NOMO-1 (cell line): ENCODE measurements around the gene SLC1A1.
"Not testable (repeated sequence)": the region's sequence is repeated elsewhere in the genome, so short reads cannot be mapped to it uniquely, and the experiment has no call there.

Source experiments
- DNase-seq, 2 experiments: peaks; one replicate each; lab custom pipeline; 2025; ENCODE audit not compliant: unreplicated experiment in 2 of 2; lab: John Stamatoyannopoulos, UW

Gene SLC1A1

DNA sequence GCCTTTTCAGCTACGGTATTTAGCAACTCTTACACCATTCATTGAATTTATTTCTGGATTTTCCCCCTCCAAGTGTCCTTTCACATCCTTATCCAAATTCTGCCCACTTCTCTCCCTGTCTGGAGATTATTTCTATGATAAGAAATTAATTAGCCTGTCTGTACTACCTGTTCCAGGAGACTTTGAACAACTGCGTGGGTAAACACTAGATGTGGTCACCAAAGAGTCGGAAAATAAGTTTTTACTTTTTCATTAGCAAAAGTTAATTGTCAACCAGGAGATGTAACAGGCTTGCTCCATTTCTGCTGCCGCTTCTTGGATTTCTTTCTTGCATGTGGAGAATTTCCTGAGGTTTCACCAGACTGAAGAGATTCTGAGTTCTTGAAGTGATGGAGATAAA is 14.0 kb downstream of the SLC1A1 start:
- DNase-seq, result no peak

DNA sequence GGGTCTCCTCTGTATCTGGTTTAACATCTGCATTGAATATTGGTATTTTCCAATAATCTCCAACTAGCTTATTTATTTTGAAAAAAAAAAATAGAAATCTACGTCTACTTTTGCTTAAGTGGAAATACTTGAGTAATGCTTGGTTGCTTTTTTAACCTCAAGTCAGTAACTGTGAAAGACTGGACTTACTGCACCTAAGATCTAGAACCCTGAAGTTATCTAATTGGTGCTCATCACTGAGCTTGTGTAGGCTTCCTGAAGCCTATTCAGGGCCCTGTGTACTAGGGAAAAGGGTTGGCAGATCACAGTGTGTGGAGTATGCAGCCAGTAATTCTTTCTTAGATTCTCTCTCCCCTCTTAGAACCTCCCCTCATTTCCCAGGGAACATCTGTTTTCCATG is 16.2 kb downstream of the SLC1A1 start:
- DNase-seq, result no peak

DNA sequence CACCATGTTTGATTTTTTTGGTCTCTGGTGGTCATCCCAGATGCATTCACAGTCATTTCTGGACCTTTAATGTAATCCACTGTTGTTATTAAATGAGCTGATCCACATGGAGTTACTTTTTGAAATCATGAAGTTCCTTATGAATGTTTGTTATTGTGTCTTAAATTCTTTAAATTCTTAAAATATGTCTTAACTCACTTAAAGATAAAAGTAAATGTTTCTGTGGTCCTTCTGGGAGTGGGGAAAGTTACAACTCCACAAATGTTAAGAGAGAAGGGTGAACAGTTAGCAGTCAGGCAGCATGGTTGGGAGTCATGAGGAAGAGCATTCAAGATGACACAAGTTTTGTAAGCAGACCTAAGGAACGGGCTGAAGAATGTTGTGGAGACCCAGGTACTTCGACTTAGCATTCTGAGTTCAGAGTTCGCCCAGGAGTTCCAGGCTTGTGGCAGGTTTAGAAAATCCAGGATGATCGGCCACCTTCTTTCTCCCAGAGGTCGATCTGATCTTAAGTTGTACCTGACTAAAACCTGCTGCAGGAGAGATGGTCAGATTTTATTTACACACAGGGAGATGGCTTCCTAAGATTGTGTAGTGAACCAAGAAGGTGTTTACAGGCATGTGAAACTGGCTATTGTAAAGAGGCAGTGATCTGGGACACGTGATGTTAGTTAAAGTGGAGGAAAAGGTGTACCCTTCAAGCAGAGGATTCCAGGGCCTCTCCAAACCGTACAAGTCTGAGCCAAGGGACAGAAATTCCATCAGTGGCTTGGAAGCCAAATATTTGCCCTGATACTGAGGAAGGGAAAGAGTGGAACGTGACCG is 17.2 kb downstream of the SLC1A1 start:
- DNase-seq, result no peak

DNA sequence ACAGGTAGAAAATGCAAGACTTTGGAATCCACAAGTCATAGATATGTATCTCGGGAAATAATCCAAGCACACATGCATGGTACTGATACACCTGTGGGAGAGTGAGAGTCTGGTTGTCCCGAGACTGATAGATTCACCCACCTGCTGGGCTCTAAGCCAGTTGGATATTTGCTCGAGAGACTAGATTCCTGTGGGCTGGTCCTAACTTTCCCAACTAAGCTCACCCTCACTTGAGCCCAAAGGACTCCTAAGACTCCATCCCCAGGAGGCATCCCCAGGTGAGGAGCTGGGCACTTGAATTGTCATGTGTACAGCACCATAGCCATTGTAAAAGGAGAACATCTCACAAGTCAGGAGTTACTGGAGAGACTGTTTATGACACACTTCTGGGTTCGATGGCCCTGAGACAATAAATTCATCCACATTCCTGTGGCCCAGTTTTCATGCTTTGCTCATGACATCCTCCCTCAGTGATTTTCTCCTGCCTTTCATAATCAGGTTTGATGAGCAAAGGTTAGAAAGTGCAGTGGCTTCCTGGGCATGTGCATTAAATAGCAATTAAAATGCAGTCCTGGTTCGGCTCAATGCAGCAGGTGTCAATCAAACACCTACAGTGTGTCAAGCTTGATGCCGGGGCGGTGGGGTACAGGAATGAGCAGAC is 18.1 kb downstream of the SLC1A1 start:
- no peak for DNase-seq

DNA sequence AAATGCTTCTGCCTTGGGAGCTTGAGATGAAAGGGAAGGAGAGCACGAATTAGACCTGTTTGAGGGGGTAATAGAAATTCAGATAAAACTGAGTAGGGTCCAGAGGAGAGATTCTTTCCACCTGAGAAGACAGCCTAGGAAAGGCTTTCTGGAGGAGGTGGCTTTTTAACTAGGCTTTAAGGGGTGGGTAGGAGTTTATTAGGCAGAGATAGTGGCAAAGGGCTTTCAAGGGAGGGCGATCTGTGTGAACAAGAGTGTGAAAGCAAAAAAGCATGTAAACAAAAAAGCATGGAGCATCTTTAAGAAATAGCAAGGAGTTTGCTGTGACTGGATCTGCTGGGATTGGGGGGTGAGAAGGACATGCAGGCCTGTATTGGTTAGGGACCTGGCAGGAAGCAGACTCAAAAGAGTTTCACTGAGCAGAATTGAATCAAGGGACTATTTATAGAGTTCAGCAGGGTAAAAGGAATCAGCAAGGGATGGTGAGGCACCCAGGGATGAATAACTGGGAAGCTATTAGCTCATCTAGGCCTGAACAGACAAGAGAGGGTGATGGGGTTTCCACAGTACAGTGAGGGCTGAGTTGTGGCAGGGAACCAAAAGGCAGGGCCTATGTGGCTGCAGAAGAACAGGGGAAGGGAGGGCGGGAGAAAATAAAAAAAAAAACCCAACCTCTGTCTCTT is 18.8 kb downstream of the SLC1A1 start:
- DNase-seq, result no peak

DNA sequence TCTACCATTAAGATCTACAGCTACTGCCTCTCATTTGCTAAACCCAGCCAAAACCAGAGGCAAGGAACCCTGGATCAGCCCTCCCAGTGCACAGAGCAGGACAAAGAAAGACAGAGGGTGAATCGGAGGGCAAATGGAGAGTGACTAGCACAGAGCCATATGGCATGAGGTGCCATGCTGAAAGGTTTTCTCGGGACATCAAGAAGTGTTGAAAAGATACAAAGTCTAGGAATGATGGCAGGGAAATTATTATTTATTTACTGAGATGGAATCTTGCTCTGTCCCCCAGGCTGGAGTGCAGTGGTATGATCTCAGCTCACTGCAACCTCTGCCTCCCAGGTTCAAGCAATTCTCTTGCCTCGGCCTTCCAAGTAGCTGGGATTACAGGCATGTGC is 19.3 kb downstream of the SLC1A1 start:
- no peak for DNase-seq

DNA sequence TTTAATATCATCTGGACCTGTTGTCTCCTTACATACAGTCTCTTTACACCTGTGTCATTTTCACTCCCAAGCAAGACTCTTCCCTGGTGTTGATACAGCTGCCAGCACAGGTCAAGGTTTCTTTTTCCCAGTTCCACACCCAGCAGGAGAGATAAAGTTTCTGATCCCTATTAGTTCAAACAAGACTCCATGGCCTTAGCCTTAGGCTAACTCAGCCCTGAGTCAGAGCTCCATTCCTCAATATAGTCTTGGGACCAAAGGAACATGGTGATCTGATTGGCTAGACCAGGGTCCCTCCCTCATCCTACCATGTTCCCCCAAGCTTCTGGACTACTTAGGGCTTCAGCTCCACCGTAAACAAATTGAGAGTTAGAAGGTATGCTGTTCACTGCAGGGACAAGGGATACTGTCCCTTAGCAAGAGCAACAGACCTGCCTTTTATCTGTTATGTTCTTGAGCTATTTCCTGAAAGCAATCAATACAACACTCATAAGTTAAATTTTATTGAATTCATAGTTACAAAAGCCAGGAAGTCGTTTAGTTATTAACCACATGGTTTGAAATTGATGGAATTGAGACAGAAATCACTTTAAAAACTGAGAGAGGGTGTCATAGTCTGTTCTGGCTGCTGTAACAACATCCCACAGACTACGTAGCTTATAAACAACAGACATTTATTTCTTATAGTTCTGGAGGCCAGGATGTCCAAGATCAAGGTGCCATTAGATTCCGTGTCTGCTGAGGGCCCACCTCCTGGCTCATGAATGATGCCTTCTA is 20.5 kb downstream of the SLC1A1 start:
- no peak for DNase-seq

DNA sequence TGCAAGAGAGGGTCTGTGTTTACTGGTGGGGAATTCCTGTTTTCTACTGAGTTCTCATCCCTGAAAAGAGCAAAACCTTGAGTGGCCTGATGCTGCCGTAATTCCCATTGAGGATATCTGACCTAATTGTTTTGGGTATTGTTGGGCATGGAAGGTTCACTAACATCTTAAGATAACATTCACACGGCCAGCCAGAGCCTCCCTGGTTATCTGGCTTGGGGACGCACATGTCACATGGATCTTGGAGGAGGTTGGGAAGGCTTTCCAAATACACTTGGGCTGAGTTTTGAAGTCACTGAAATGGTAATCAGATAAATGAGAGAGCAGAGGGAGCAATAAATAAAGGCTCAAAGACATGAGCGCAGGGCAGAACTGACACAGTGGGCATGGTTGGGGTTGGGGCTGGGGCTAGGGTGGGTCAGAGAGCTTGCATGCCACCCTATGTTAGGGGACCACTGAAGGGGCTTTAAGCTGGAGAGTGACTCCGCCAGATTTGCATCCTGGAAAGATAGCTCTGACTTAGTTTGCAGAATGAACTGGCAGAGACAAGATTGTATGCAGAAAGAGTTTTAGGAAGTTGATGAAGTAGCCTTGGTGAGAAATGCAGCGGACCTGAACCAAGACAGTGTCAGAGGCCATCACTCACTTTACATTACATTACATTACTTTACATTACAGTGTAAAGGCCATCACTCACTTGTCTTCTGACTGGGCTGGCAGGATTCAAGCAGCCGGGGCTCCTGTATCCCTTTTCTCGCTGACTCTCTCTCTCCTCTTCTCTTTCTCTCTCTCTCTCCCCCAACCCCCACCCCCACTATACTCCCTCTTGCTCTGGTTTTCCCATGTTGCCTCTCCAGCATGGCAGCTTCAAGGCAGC is 24.2 kb downstream of the SLC1A1 start:
- DNase-seq, result no peak

DNA sequence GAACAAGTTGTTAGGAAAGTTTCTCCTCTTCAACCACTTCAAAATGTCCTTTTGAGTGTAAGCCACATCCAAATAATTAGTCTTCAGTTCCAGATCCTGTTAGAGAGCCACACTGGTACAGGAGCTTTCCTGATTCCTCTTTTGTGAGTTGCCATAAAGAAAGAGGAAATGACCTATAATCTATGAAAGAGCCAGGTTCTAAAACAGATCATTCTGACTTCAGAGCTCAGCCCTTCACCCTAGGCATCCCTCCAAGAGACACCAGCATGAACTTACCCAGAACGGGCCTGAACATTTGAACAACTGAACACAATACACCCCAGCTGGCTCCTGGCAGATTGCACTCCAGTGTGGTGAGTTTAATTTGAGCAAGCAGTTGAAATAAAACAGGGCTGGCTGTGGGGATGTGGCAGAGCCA is 25.7 kb downstream of the SLC1A1 start:
- peak in 1 of 2 experiments; percentile 66 for DNase-seq

DNA sequence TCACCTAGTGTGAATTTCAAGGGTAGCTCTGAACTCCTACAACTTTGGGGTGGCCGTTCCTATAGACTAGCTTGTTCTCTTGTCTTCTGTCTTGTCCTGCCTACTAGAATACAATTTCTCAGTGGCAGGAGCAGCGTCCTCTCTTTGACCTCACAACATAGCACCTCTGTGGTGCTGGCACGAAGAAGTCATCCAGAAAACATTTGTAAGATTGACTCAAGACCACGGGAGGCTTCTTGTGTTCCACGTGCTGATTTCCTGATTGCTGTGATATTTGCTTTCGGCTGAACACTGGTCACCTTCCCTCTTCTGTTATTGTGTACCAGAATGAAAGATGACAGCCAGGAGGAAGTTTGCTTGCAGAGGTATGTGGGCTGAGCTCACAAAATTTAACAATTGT is 27.0 kb downstream of the SLC1A1 start:
- DNase-seq, result no peak

DNA sequence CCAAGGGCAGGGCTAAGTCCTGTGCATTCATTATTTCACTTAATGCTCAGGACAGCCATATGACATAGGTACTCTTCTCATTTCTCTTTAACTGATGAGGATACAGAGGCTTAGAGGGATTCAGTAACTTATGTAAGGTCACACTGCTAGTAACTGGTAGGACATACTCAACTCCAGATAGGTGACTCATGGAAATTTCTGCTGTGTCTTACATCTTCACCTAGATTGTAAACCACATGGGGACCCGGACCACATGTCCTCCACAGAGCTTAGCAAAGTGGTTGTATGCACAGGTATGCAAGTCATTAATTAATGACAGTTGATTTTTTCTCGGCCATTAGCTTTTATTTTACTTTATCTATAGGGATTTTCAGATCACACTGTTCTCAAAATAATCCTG is 29.3 kb downstream of the SLC1A1 start:
- DNase-seq, result no peak

DNA sequence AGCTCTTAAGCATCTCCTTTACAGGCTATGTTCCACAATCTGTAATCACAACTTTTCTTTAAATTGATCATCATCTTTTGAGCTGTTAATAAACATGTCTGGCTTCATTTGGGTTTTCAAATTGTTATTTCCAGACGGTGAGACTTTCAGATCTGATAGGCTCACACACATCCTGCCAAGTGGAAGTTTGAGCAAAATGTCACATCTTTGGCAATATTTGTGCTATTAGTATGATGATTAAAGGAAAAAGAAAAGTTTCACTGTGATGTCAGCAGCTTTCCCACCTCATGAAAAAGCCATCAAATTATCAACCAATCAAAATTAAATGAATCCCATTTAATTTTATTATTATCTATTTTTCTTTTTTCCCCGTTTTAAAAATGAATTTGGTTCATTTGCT is 29.8 kb downstream of the SLC1A1 start:
- DNase-seq, result no peak

DNA sequence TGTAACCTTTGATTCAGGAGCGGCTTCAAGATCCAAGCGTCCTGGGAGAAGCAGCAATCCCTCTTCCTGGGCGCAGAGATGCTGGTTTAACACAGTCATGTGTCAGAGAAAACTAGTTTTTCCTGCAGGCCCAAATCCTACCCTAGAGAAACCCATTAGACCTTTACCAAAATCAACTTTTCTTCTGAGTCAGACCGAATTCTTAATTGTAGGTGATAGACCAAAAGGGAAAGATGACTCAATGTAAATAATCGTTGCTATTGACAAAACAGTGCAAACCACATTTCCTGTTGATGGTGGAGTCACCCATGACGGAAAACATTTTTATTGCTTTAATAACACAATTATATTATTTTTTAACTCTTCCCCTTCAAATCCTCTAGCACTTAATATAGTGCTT is 40.1 kb downstream of the SLC1A1 start:
- DNase-seq, result no peak

DNA sequence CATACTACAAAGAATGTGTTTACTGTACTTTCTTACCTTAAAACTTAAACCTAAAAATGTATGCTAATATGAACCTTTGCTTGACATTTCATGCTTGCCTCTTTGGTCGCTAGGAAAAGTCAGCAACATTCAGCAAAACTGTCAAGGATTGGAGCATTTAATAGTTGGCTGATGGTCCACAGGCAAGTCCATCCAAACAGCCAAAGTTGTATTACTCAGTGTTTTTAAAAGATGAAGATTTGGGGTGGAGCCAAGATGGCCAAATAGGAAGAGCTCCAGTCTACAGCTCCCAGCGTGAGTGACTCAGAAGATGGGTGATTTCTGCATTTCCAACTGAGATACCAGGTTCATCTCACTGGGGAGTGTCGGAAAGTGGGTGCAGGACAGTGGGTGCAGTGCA is 40.6 kb downstream of the SLC1A1 start:
- DNase-seq, result not testable (repeated sequence)

DNA sequence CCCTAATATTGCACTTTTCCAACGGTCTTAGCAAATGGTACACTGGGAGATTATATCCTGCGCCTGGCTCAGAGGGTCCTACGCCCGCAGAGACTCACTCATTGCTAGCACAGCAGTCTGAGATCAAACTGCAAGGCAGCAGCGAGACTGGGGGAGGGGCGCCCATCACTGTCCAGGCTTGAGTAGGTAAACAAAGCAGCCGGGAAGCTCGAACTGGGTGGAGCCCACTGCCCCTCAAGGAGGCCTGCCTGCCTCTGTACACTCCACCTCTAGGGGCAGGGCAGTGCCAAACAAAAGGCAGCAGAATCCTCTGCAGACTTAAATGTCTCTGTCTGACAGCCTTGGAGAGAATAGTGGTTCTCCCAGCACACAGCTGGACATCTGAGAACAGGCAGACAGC is 41.1 kb downstream of the SLC1A1 start:
- not testable (repeated sequence) for DNase-seq

DNA sequence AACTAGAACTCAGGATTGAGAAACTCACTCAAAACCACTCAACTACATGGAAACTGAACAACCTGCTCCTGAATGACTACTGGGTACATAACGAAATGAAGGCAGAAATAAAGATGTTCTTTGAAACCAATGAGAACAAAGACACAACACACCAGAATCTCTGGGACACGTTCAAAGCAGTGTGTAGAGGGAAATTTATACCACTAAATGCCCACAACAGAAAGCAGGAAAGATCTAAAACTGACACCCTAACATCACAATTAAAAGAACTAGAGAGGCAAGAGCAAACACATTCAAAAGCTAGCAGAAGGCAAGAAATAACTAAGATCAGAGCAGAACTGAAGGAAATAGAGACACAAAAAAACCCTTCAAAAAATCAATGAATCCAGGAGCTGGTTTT is 43.6 kb downstream of the SLC1A1 start:
- not testable (repeated sequence) for DNase-seq

DNA sequence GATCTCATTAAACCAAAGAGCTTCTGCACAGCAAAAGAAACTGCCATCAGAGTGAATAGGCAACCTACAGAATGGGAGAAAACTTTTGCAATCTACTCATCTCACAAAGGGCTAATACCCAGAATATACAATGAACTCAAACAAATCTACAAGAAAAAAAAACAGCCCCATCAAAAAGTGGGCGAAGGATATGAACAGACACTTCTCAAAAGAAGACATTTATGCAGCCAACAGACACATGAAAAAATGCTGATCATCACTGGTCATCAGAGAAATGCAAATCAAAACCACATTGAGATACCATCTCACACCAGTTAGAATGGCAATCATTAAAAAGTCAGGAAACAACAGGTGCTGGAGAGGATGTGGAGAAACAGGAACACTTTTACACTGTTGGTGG is 45.9 kb downstream of the SLC1A1 start:
- not testable (repeated sequence) for DNase-seq

DNA sequence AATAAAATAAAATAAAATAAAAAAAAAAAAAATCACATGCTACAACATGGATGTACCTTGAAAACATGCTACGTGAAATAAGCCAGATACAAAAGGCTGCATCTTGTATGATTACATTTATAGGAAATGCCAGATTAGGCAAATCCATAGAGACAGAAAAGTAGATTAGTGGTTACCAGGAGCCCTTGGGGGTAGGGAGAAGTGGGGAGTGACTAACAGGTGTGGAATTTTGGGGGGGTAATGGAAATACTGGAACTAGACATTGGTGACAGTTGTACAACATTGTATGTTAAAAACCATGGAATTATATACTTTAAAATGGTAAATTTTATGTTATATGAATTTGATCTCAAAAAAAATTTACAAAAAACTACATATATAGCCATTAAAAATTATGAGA is 47.3 kb downstream of the SLC1A1 start:
- DNase-seq, result no peak

DNA sequence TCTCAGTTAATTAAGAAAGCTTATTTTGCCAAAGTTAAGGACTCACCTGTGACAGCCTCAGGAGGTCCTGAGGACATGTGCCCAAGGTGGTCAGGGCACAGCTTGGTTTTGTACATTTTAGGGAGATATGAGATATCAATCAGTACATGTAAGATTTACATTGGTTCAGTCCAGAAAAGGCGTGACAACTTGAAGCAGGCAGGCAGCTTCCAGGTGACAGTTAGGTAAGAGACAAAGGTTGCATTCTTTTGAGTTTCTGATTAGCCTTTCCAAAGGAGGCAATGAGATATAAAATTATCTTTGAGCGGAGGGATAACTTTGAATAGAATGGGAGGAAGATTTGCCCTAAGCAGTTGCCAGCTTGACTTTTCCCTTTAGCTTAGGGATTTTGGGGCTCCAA is 47.8 kb downstream of the SLC1A1 start:
- no peak for DNase-seq

DNA sequence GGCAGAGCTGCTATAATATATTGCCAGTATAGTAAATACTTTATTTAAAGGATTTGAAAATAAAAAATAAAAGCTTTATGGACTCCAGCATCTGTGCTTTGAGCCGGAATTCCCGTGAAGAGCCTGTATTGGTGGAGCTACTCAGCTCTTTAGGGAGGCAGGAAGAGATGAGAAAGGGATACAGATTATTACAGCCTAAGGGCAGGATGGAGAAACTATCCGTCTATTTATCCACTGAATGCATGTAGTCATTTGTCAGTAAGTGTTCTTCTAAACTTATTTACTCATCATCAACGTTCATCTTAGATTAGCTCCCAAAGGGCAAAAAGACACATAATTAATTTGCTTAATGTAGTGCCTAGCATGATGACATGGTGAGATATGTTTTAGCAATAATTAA is 48.4 kb downstream of the SLC1A1 start:
- DNase-seq, result no peak
